ENCODE results near the gene KRTAP5-4. TPM values are rescaled to one million over a fixed set of nuclear protein-coding genes. Genes with fewer than 3 reads are reported as not detected.
"Not testable (repeated sequence)": the region's sequence is repeated elsewhere in the genome, so short reads cannot be mapped to it uniquely, and the experiment has no call there.

Gene KRTAP5-4
- total RNA-seq, 1 experiment from 2014 or later: not detected

DNA sequence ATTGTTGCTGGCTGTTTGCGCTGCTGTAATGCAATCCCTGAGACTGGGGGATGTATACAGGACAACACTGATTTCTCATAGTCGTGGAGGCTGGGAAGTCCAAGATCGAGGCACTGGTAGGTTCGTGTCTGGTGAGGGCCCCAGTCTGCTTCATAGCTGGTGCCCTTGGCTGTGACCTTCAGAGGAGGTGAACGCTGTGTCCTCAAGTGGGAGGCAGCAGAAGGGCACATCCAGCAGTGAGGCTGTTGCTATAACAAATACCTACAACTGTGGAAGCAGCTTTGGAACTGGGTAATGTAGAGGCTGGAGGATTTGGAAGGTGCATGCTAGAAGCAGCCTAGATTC, 29.0 kb upstream of the KRTAP5-4 start:
- CTCF ChIA-PET: no interaction called here
- TF ChIP-seq, protein P1, sequence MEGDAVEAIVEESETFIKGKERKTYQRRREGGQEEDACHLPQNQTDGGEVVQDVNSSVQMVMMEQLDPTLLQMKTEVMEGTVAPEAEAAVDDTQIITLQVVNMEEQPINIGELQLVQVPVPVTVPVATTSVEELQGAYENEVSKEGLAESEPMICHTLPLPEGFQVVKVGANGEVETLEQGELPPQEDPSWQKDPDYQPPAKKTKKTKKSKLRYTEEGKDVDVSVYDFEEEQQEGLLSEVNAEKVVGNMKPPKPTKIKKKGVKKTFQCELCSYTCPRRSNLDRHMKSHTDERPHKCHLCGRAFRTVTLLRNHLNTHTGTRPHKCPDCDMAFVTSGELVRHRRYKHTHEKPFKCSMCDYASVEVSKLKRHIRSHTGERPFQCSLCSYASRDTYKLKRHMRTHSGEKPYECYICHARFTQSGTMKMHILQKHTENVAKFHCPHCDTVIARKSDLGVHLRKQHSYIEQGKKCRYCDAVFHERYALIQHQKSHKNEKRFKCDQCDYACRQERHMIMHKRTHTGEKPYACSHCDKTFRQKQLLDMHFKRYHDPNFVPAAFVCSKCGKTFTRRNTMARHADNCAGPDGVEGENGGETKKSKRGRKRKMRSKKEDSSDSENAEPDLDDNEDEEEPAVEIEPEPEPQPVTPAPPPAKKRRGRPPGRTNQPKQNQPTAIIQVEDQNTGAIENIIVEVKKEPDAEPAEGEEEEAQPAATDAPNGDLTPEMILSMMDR (IDR thresholded peaks at IDR 0.05; ENCODE audit: unreplicated experiment): no peak
- Mint-ChIP-seq H3K9me3 (ENCODE audit: low read depth, unreplicated experiment) (no peaks in the 10 kb centered on the region), H3K27ac (ENCODE audit: unreplicated experiment) (no peak overlapping the region), H3K4me3 (ENCODE audit: low read depth, unreplicated experiment) (no peak overlapping the region), H3K36me3 (ENCODE audit: insufficient read depth, unreplicated experiment) (no peaks in the 10 kb centered on the region), H3K27me3 (ENCODE audit: unreplicated experiment) (peaks cover 73% of the 10 kb centered on the region), H3K4me1 (ENCODE audit: low read depth, unreplicated experiment) (no peaks in the 10 kb centered on the region)
- DNase-seq: no peak
- no TSS peak for BruUV-seq (replicated peaks)
- intact Hi-C loops (cut with micrococcal nuclease; ENCODE audit: unreplicated experiment): loop anchor here (5.0 kb wide), 1 partner anchor 501 kb away; no protein-coding TSS in a partner anchor

DNA sequence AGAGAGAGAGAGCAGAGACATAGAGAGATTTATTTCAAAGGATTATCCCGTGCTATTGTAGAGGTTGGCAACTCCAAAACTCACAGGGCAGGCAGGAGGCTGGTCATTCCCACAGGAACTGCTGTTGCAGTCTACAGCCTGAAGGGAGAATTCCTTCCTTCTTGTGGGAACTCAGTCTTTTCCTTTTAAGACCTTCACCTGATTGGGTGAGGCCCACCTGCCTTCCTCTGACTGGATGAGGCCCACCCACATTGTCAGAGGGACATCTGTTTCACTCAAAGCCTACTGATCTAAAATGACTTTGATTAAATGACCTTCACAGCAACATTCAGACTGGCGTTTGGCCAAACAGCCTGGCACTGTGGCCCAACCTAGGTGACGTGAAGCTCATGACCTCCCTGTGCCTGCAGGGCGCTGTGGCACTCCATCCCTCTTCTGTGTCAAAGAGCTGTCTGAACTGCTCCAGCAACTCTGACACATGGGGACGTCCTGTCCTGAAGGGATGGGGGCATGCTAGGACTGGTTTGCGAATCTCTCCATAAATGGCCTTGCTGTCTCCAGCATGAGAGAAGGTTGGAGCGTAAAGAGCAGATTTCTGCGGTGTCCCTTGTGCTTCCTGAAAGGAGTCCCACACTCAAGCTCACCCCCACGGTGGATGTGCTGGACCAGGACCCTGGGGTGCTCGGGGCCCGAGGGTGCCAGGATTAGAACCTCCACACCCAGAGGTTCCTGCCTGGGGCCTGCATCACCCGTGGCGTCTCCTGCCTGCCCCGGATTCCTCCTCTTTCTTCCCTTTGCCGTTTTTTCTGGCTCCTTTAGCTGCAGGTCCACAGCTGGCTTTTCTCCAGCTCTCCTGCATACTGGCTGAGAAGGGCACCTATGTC, 28.3 kb upstream of the KRTAP5-4 start:
- no peaks in the 10 kb centered on the region for H3K4me1 Mint-ChIP-seq (ENCODE audit: low read depth, unreplicated experiment)
- TF ChIP-seq, protein P1 (IDR thresholded peaks at IDR 0.05; ENCODE audit: unreplicated experiment): no peak
- no peak for DNase-seq
- no peaks in the 10 kb centered on the region for H3K36me3 Mint-ChIP-seq (ENCODE audit: insufficient read depth, unreplicated experiment)
- H3K27ac Mint-ChIP-seq (ENCODE audit: unreplicated experiment): no peak overlapping the region
- no peak overlapping the region for H3K4me3 Mint-ChIP-seq (ENCODE audit: low read depth, unreplicated experiment)
- H3K9me3 Mint-ChIP-seq (ENCODE audit: low read depth, unreplicated experiment): no peaks in the 10 kb centered on the region
- CTCF ChIA-PET: no interaction called here
- H3K27me3 Mint-ChIP-seq (ENCODE audit: unreplicated experiment): peaks cover 73% of the 10 kb centered on the region
- intact Hi-C loops (cut with micrococcal nuclease; ENCODE audit: unreplicated experiment): loop anchor here (5.0 kb wide), 1 partner anchor 502 kb away; no protein-coding TSS in a partner anchor
- no TSS peak for BruUV-seq (replicated peaks)

DNA sequence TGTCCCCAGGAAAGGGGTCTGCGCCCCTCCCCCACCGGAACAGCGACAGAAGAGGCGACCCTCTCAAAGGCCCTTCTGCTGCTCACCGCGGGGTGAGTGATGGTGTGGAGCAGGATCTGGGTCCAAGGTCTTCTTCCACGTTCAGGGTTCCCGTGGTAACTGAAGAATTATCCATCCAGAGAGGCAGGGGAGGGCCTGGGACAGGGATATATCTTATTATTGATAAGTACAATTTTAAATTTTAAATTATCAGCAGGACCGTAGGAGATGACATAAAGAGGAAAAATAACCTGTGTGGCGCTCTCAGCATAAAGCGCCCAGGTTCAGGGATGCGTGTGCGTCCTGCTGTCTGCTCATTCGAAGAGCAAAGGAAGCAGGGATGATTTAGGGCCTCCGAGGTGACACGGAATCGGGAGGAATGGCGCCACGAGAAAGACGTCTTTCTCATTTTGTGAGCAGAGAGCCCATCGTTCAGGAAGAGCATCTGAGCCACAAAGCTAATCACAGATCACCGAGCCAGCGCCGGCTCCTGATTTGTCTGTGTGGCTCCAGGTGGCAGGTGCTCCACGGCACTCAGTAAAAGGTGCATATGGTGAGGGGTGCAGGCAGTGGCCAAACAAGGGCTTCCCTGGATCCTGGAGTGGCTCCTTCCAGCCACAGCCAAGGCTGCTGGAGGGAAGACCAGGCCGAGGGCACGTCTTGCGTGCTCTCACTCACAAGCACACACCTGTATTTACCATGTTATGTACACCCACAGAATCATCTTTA, 26.9 kb upstream of the KRTAP5-4 start:
- H3K36me3 Mint-ChIP-seq (ENCODE audit: insufficient read depth, unreplicated experiment): no peaks in the 10 kb centered on the region
- DNase-seq: no peak
- no peak overlapping the region for H3K27ac Mint-ChIP-seq (ENCODE audit: unreplicated experiment)
- no peak overlapping the region for H3K4me3 Mint-ChIP-seq (ENCODE audit: low read depth, unreplicated experiment)
- intact Hi-C loops (cut with micrococcal nuclease; ENCODE audit: unreplicated experiment): no loop called here
- no peaks in the 10 kb centered on the region for H3K9me3 Mint-ChIP-seq (ENCODE audit: low read depth, unreplicated experiment)
- CTCF ChIA-PET: no interaction called here
- peaks cover 73% of the 10 kb centered on the region for H3K27me3 Mint-ChIP-seq (ENCODE audit: unreplicated experiment)
- TF ChIP-seq, protein P1 (IDR thresholded peaks at IDR 0.05; ENCODE audit: unreplicated experiment): no peak
- no peaks in the 10 kb centered on the region for H3K4me1 Mint-ChIP-seq (ENCODE audit: low read depth, unreplicated experiment)
- no TSS peak for BruUV-seq (replicated peaks)

DNA sequence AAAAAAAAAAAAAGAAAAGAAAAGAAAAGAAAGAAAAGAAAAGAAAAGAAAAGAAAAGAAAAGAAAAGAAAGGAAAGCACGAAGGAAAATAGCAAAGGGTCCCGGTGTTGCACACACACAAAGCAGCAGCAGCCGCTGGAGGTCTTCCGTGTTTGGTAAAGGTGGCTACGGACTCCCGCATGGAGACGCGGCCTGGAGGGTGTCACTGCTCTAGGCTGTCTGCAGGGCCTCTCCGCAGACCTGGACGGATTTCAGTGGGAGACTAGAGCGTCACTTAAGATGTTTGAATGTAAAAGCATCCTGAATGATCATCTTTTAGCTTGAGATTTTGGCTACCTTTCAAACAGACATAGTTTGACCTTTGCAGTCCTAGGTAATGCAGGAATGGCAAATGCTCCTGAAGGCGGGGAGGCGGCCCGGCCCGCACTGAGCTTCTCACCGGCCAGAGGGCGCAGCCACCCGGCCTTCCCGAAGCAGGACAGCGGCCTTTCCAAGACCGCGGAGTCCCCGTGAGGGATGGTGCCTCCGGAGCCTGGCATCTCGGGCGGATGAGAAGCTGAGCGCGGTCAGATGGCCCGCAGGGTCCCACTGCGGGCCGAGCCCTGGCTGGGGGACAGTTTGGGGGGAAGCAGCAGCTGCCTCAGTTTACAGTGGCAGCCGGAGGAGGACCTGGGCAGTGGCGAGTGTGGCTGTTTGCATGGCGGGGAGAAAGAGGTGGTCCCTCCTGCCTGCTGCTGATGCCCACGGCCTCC, 26.1 kb upstream of the KRTAP5-4 start:
- no peak overlapping the region for H3K4me3 Mint-ChIP-seq (ENCODE audit: low read depth, unreplicated experiment)
- peaks cover 76% of the 10 kb centered on the region for H3K27me3 Mint-ChIP-seq (ENCODE audit: unreplicated experiment)
- H3K27ac Mint-ChIP-seq (ENCODE audit: unreplicated experiment): no peak overlapping the region
- no peak for DNase-seq
- H3K9me3 Mint-ChIP-seq (ENCODE audit: low read depth, unreplicated experiment): no peaks in the 10 kb centered on the region
- no peaks in the 10 kb centered on the region for H3K36me3 Mint-ChIP-seq (ENCODE audit: insufficient read depth, unreplicated experiment)
- CTCF ChIA-PET: interaction anchor here (0.6 to 0.7 kb wide), 2 partner anchors 27 to 73 kb away, joined by 3 read pairs; no protein-coding TSS in a partner anchor
- BruUV-seq (replicated peaks): no TSS peak
- H3K4me1 Mint-ChIP-seq (ENCODE audit: low read depth, unreplicated experiment): no peaks in the 10 kb centered on the region
- intact Hi-C loops (cut with micrococcal nuclease; ENCODE audit: unreplicated experiment): no loop called here
- TF ChIP-seq, protein P1 (IDR thresholded peaks at IDR 0.05; ENCODE audit: unreplicated experiment): no peak

DNA sequence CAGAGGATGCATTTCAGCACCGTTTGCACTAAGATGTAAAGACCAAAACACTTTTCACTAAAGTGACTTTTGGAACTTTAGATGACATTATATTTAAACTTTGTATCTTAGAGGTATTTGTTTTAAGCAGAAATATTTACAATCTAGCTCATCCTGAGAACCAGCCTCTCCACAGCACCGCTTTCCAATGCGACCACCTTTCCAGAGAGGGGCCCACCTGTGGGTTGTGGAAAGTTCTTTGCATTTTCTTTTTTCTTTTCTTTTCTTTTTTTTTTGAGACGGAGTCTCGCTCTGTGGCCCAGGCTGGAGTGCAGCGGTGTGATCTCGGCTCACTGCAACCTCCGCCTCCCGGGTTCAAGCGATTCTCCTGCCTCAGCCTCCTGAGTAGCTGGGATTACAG, 24.6 kb upstream of the KRTAP5-4 start:
- H3K9me3 Mint-ChIP-seq (ENCODE audit: low read depth, unreplicated experiment); H3K27ac Mint-ChIP-seq (ENCODE audit: unreplicated experiment); BruUV-seq (replicated peaks); intact Hi-C loops (cut with micrococcal nuclease; ENCODE audit: unreplicated experiment); DNase-seq; H3K4me3 Mint-ChIP-seq (ENCODE audit: low read depth, unreplicated experiment); H3K4me1 Mint-ChIP-seq (ENCODE audit: low read depth, unreplicated experiment); H3K36me3 Mint-ChIP-seq (ENCODE audit: insufficient read depth, unreplicated experiment): not testable (repeated sequence)
- H3K27me3 Mint-ChIP-seq (ENCODE audit: unreplicated experiment): peaks cover 76% of the 10 kb centered on the region
- CTCF ChIA-PET: interaction anchor here (0.6 kb wide), 1 partner anchor 132 kb away, joined by 3 read pairs; no protein-coding TSS in a partner anchor
